HG02588 (cell line): ENCODE measurements around the gene BUB3.

ENCODE experiments used
- ATAC-seq: cut with Tn5 transposase; IDR thresholded peaks from one replicate; pipeline ENCODE4 v1.9.1; 2021; ENCODE audit warnings: mild to moderate bottlenecking, moderate library complexity; ENCODE audit not compliant: unreplicated experiment

Gene BUB3

DNA sequence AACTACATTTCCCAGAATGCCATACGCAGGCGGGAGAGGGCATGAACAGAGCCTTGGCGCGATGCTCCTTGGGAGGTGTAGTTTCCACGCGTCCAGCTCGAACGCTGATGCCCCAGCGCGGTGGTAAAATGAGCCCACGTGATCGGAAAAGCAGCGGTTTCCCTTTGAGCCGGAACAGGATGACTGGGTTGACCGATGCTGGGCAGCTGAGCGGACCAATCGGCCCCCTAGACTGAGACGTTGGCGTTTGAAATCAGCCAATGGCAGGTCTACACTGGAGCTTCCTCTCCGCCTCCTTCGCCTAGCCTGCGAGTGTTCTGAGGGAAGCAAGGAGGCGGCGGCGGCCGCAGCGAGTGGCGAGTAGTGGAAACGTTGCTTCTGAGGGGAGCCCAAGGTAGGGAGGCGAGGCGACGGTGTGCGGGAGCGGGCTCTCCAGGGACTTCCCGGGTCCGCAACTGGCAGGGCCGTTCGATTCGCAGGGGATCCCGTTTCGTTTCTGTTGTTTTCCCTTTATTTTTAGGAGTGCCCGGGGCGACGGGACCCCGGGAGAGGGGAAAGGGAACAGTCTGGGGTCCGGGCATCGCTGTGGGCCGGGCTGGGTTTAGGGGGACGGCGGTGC lies at the start of gene BUB3:
BUB3 (plus strand) TSS at position 311 of the 619 bp plus-strand sequence. CDS start 516 bp downstream, outside the sequence.
- peak; percentile 94 for ATAC-seq

- ATAC-seq: no peak
These were observed 44.7 kb upstream of the BUB3 start for GRCh38 chr10:123109466-123109865.

DNA sequence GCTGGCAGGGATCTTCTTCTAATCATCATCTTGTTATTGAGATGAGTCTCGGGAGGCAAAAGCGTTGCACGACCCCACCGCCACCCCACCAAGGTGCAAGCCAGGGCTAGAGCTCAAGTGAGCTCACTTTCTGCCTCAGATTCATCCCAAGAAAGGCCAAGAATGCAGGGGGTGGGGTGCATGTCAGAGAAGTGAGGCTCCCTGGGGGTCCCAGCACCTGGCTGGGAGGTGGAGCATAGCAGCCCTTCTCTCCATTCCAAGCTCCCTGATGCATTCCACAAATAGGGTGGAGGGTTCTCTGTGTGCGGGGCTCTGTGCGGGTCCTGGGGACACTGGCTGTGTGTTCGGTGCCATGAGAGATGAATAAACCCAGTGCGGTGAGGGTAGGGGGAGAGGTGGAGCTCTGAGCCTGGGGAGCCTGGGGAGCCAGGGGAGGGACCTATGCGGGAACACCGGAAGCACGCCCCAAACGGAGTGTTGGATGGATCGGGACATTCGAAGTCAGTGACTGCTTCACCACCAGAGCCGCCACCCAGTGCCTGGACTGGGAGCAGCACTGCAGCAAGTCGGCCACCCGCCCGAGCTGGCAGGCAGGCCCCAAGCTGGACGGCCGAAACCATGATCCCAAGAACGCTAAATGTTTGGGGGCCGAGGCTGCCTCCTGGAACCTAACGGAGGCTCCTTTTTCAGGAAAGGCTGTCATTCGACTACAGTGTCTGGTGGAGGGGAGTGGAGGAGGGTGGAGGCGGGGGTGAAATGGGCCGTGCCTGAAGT lies 36.4 kb upstream of the BUB3 start:
- ATAC-seq: no peak

DNA sequence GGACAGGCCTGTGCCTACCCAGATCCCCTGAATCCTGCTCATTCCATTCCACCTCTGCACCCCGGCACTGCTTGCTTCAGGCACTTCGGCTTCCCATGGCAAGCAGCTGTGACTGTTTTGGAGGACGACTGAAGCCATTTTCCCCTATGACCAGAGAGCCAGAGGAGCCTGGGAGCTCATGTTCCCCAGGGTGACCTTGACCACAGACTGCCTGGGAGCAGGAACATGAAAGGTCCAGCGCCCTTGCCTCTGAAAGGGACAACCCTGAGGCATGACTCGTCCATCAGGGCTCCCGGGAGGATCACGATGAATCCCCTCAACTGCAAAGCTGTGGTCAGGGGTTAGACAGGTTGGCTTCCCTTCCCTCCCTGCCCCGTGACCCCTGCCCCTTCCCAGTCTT lies 35.1 kb upstream of the BUB3 start:
- no peak for ATAC-seq

DNA sequence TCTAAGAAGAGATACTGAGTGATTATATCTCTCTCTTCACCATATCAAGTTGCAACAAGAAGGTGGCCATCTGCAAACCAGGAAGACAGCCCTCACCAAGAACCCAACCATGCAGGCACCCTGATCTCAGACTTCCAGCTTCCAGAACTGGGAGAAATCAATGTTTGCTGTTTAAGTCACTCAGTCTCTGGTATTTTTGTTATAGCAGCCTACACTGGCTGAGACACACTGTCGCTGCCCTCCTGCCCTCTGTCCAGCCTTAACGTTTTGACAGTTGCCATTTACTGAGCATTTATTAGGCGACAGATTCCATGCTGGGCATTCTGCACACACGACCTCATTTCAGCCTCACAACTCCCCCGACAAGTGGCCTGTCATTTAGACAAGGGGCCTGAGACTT lies 28.0 kb upstream of the BUB3 start:
- ATAC-seq: no peak

DNA sequence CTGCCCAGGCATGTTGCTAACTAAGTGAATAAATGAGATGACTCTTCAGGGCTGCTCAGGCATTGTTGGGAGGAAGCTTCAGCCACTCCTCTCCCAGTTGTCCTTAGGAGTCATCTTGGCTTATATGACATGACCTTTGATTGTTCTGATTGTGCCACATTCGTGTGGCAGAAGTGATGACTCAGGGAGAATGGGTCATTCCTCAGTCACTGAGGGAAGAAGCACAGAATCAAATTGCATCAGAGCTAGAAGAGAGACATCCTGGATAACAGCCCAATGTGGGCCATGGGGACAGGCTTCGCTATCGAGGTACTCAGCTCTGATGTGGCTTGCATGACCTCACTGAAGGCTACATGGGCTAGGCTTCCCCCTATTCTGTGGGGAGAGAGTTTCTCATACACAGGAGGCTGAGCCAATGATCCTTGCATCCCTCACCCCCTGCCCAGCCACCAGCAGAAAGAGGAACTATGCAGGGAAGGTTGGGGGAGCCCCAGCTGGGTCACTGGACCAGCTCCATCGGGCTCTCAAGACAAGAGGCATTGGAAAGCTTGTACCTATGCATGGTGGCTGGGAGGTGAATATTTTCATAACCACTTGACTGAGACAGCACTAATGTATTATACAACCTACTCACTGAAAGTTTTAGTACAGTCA lies 24.5 kb upstream of the BUB3 start:
- ATAC-seq: no peak

DNA sequence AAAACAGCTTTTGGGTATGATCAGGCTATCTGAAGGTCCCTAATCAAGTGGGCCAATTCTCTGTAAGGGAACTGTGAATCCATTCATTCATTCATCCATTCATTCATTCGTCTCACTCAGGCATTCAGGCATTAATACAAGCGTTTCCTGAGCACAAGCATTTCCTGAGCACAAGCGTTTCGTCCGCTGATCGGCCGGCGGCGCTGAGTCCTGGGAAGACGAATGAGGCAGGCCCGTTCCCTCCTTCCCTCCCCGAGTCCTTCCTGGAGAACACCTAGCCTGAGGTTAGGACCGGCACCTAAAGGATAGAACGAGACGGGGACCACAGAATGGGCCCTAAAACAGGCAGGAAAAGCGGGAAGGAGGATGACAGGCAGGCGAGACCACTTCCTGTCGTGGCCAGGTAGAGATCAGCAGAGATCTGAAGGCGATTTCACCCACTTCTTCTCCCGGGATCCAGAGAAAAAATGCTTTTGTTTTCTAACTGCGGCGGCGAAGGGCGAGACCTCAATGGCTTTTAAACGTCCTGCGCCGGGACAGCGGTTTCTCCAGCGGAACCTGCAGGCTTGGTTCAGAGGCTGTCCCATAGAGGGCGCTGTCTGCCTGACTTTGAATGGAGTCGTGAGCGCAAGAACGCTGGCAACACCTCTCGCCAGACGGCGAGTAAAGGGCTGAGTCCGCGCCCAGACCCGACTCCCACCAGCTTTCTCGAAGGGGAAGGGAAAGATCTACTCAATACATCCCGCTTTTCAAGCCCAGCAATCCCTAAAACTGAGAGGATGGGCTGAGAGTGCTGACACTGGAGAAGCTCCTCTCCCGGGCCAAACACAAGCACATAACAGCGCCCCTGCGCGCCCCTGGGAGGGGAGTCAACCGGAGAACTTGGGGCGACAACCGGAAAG lies 21.4 kb upstream of the BUB3 start:
- ATAC-seq: peak; percentile 54

DNA sequence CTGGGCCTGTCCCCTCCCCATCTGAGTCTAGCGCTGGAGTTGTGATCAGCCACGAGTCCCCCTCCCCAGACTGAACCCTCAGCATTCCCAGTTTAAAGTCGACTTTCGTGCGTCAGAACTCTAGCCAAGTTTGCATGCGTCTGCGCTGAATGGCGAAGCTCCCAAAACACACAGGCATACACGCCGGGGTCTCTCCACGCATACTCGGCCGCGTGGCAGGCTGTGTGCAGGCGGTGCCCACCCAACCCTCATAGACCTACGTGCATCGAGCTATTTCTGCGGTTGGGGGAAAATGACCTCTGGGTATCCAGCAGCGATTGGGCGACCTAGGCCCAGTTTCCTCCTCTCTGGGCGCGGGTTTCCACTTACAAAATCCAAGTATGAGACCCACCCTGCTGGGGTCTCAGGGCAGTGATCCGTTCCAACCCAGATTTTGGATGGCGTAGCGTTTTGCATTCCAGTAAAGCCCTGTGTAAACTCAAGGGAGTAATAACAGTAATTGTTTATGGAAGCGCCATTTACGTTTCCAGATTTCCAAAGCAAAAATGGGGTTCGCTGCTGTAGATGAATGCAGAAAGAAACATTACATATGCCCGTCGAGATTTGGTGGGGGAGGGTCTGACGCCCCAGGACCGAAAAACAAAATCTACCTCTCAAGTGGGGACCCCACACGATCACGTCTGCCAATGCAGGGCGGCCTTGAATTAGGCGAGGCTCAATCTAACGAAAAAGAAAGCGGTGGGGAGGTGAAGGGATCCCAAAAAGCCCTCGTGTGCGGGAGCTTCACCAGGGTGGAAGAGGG lies 20.5 kb upstream of the BUB3 start:
- no peak for ATAC-seq

DNA sequence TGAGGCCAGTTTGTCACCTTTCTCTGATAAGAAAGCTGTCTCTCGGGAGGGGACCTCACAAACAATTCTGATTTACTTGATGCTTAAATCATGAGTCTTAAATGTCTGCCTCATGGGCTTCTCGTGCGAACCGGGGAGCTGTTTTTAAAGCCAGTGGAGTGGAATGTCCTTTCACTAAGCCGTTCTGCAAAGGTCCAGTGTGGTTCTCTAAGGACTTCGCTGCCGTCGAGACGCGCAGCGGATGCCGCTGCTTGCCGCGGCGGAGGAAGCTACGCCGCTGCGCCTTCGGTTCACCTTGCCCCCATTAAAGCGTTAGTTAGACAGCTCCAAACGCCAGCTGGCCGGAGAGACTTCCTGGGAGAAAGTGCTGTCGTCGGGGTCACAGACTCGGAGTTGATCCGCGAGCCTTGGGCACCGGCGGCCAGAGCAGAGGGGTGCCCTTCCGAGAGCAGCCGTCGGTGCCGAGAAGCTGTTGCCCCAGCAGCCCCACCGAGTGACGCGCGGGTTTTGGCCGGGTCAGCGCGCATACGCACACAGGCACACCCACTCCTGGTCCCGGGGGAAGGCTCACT lies 19.8 kb upstream of the BUB3 start:
- no peak for ATAC-seq

- ATAC-seq: no peak
These were observed 19.2 kb upstream of the BUB3 start for GRCh38 chr10:123134915-123135414.

DNA sequence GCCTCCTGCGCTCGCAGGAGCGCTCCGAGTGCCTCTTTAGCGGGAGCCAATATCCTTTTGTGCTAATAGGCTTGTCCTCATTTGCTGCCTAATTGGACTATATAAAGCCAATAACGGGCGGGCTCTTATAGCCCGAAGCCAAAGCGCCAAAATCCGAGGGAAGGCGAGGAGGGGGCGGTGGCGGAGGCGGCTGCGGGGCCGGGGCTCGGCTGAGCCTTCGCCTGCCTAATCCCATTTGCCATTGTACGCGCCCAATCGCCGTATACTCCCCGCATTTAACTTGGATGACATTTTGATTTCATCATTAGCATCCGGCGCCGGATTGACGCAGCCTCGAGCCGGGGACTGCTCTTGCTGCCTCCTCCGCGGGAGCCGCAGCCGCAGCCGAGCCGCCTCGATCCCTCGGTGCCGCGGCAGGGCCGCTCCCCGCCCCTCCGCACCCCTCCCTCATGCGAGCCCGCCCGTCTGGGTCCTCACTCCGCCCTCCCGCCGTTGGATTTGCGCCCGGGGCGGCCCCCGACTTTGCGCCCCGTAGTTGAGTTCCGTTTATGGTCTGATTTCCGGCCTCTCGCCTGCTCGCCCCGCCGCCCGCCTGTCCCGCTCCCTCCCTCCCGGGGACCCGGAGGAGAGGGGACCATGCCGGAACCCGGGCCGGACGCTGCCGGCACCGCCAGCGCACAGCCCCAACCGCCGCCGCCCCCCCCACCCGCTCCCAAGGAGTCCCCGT lies 18.6 kb upstream of the BUB3 start, which contains the start of gene HMX3:
HMX3 (plus strand) TSS at position 556 of the 727 bp plus-strand sequence; CDS start at position 637, 81 bp downstream.
- no peak for ATAC-seq

DNA sequence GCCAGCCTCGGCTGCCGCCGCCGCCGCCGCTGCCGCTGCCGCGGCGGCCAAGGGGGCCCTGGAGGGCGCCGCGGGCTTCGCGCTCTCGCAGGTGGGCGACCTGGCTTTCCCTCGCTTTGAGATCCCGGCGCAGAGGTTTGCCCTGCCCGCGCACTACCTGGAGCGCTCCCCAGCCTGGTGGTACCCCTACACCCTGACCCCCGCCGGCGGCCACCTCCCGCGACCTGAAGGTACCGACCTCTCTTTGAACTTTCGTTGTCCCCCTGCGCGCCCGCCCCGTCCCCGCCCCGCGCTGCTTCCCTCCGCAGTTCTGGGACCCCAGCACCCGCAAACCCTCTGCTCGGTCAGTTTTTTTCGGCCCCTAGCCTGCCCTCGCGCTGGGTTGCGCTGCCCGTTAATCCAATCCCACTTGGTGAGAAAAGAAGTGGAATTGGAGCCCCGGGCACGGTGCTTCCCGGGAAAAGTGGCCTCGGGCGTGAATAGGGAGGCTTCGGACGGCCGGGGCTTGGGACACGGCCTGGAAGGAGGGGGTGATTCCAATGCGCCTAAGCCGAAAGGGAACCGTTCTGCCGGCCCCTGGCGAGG lies 17.9 kb upstream of the BUB3 start:
- no peak for ATAC-seq

GRCh38 chr10:123136806-123137642 lies 17.2 kb upstream of the BUB3 start:
- no peak for ATAC-seq

GRCh38 chr10:123139165-123139520 lies 15.1 kb upstream of the BUB3 start:
- no peak for ATAC-seq

DNA sequence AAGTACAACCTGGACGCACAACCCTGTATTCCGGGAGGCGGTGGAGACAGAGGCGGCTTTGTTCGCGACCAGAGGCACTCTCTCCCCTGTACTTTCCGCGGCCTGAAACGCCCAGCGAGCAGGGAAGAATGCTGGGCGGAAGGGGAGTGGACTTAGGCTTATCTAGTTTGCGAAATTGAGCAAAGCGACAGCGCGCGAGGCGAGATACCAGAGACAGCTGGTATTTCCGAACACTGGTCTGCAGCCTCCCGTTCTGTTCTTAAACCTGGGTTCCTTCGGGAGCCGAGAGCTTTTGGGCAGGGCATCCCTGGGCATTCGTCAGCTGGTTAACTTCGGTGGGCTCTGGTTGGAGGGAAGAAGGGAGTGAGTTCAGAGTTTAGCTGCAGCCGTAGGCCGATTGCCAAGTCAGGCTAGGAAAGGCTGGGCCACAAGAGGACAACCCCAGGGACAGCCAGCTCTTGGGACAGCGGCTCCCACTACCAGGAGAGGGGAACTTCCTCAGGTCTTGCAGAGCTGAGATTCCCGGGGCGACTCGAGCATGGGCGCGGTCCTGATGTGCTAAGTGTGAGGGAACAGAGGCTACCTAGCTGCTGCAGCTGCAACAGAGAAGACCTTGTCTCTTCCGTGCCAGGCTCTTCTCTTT lies 14.6 kb upstream of the BUB3 start:
- no peak for ATAC-seq

DNA sequence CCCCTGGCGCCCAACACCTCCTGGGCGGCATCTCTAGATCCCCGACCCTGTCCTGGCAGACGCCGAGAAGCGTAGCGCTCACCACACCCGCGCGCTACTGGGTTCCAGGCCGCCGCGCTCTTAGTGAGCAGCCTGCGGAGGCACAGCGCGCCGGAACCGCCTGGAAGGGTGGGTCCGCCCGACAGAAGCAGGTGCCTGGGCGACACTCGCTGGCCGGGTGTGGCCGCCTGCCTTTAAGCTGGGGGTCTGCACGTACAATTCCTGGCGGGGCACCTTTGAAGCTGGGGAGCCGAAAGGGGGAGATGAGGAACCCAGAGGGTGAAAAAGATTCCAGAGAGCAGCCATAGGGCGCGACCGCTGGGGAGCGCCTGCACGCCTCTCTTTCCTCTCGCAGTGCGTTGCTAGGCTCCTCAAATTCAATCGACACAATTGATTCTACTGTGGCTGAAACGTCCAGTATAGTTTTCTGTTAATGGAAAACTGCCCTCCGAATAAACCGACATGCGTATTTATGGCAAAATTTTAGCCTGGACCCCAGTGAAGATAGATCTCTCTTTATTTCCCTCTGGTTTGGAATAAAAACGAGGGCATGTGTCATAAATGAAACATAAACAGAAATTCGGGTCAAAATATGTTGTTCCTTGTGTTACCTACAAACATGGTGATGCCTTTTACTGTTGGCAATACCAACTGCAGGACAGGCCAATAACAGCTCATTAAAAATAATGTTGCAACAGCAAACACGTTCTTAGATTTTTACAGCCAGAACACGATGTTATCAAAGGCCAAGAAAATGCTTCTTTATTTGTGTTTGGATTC lies 13.8 kb upstream of the BUB3 start:
- no peak for ATAC-seq
